HepG2 (cell line): ENCODE measurements around the gene DHX58. TPM values are rescaled to one million over a fixed set of nuclear protein-coding genes. Genes with fewer than 3 reads are reported as not detected.

Experiments used
- ATAC-seq: fragments of 200-7000 bp; cut with Tn5 transposase; 3 replicates; pipeline ENCODE4 v1.9.1; 2020; ENCODE audit warnings: mild to moderate bottlenecking, moderate library complexity
- BruUV-seq: library from RNA; stranded (reverse); fragments of 400-500 nt; replicated peaks from 2 replicates; lab custom pipeline; 2021; lab: Mats Ljungman, UMichigan
- CTCF ChIA-PET: fragments of 300-600 bp; formaldehyde crosslinking; extraction: SDS; loops from one replicate; lab custom pipeline; 2021; ENCODE audit warnings: low total read pairs, inconsistent platforms, low intra/inter-chr PET ratio; lab: Yijun Ruan, JAX
- POLR2A ChIA-PET: fragments of 350-600 bp; sonication (Branson Sonifier 250); formaldehyde crosslinking; loops from one replicate; lab custom pipeline; 2020; ENCODE audit warnings: antibody characterized with exemption, inconsistent platforms; lab: Yijun Ruan, JAX
- DNase-seq: peaks from one replicate; pipeline ENCODE4 v3.0.0-alpha.2; 2015; ENCODE audit warnings: low spot score
- FAIRE-seq: peaks from 3 replicates; lab custom pipeline; 2011; peaks lifted over from hg19 to GRCh38; lab: Jason Lieb, UNC
- H2AFZ ChIP-seq: one replicate; pipeline ENCODE4 v1.6.1; 2011; ENCODE audit warnings: low read length, inconsistent platforms
- H3K27ac ChIP-seq: fragments of 300-600 bp; 3 replicates; pipeline ENCODE4 v1.8.0; 2011; ENCODE audit warnings: mixed run types, mild to moderate bottlenecking, mixed read lengths, low read length, inconsistent platforms; ENCODE audit not compliant: insufficient read depth; ENCODE audit errors: extremely low read length
- H3K27me3 ChIP-seq, 2 experiments: fragments of 200-600 bp in 1 of 2; 2 replicates in 1 of 2; 3 replicates in 1 of 2; pipeline versions ENCODE4 v1.6.0 to v1.8.0; 2011; ENCODE audit warnings: low read length in 2 of 2, mild to moderate bottlenecking in 2 of 2, moderate library complexity in 2 of 2, inconsistent platforms in 1 of 2; ENCODE audit not compliant: insufficient read depth in 2 of 2, control insufficient read depth in 1 of 2
- H3K36me3 ChIP-seq, 2 experiments: fragments of 200-600 bp in 1 of 2; replicated peaks in 1 of 2; 2 replicates in 1 of 2; 3 replicates in 1 of 2; pipeline versions ENCODE4 v1.5.1 to v1.8.0; 2011; ENCODE audit warnings: low read length in 2 of 2, inconsistent platforms in 1 of 2; ENCODE audit not compliant: insufficient read depth in 2 of 2, control insufficient read depth in 1 of 2
- H3K4me1 ChIP-seq: 2 replicates; pipeline ENCODE4 v1.5.1; 2012; ENCODE audit warnings: low read length, inconsistent platforms; ENCODE audit not compliant: insufficient read depth
- H3K4me2 ChIP-seq: 2 replicates; pipeline ENCODE4 v1.6.0; 2011; ENCODE audit warnings: low read depth, low read length, inconsistent platforms
- H3K4me3 ChIP-seq, 3 experiments: fragments of 200-600 bp in 1 of 3; sonication (generic), shearing (Covaris generic) in 1 of 3; replicated peaks in 1 of 3; 2 replicates each; pipeline ENCODE4 v1.5.1; 2011 to 2016; ENCODE audit warnings: low read length in 3 of 3, inconsistent platforms in 2 of 3, low read depth in 2 of 3, mild to moderate bottlenecking in 2 of 3, control low read depth in 1 of 3, mixed read lengths in 1 of 3; ENCODE audit not compliant: insufficient read depth in 1 of 3
- H3K79me2 ChIP-seq: one replicate; pipeline ENCODE4 v1.6.1; 2011; ENCODE audit warnings: low read length, inconsistent platforms; ENCODE audit not compliant: insufficient read depth
- H3K9ac ChIP-seq: 2 replicates; pipeline ENCODE4 v1.6.0; 2011; ENCODE audit warnings: mild to moderate bottlenecking, low read depth, low read length, inconsistent platforms; ENCODE audit not compliant: insufficient read depth
- H3K9me3 ChIP-seq: 2 replicates; pipeline ENCODE4 v1.5.1; 2012; ENCODE audit warnings: mild to moderate bottlenecking, low read length
- H4K20me1 ChIP-seq: 2 replicates; pipeline ENCODE4 v1.6.0; 2011; ENCODE audit warnings: inconsistent platforms, mild to moderate bottlenecking, low read length, moderate library complexity; ENCODE audit not compliant: insufficient read depth
- BRD4 ChIP-seq: sonication (generic); formaldehyde crosslinking; IDR thresholded peaks from 2 replicates; pipeline ENCODE4 v1.4.0; 2020; ENCODE audit warnings: missing genetic modification reagents
- HOXA3 ChIP-seq: sonication (generic); formaldehyde crosslinking; IDR thresholded peaks from 2 replicates; pipeline ENCODE4 v1.5.0; 2020; ENCODE audit warnings: missing genetic modification reagents
- NRL ChIP-seq: sonication (generic); formaldehyde crosslinking; IDR thresholded peaks from 2 replicates; pipeline ENCODE4 v1.5.0; 2020; ENCODE audit warnings: missing genetic modification reagents, mild to moderate bottlenecking, moderate library complexity, borderline replicate concordance
- TOPORS ChIP-seq: sonication (generic); formaldehyde crosslinking; IDR thresholded peaks from 2 replicates; pipeline ENCODE4 v1.8.0; 2023; ENCODE audit warnings: mild to moderate bottlenecking, missing genetic modification reagents
- ZBTB49 ChIP-seq: sonication (generic); formaldehyde crosslinking; IDR thresholded peaks from 2 replicates; pipeline ENCODE4 v1.4.0; 2020; ENCODE audit warnings: missing genetic modification reagents, borderline replicate concordance
- ZNF572 ChIP-seq: sonication (generic); formaldehyde crosslinking; IDR thresholded peaks from 2 replicates; pipeline ENCODE4 v1.5.1; 2020; ENCODE audit warnings: mild to moderate bottlenecking, missing genetic modification reagents
- WGBS: methylation state at CpG from one replicate; pipeline ENCODE4 v1.1.6; 2017; ENCODE audit warnings: low lambda C conversion rate; 5-methylcytosine and 5-hydroxymethylcytosine counted together
- in situ Hi-C: cut with HindIII; loops from 2 replicates; pipeline ENCODE4 v1.10.0; 2017; ENCODE audit warnings: low pct_unique_long_range_greater_than_20kb; ENCODE audit not compliant: extremely low pct_ligation_motif_present
- intact Hi-C: fragments of 100-400 bp; cut with micrococcal nuclease; formaldehyde crosslinking; loops from one replicate; pipeline ENCODE4 v1.10.0; 2022; ENCODE audit not compliant: unreplicated experiment
- polyA plus RNA-seq, 8 experiments: library from polyadenylated mRNA; depleted of rRNA in 3 of 8; stranded (reverse) in 7 of 8; unstranded in 1 of 8; fragments of >200 nt; fragmentation: Illumina TruSeq in 4 of 8; extraction: Trizol in 4 of 8; gene quantifications; 2 replicates each; pipeline versions ENCODE4 v1.2.1 to v1.2.3, GENCODE V29; 2011 to 2016; ENCODE audit warnings: low read depth in 4 of 8, missing spikeins in 1 of 8, mixed read lengths in 1 of 8; ENCODE audit not compliant: insufficient read depth in 1 of 8
- total RNA-seq, 5 experiments: library from RNA; depleted of rRNA; stranded (reverse); fragments of >200 nt; fragmentation: Illumina TruSeq; extraction: Trizol; gene quantifications; 2 replicates each; pipeline ENCODE4 v1.2.3, GENCODE V29; 2016; ENCODE audit warnings: low read depth in 1 of 5
- TF ChIP-seq, protein P1 (sequence below): sonication (generic); formaldehyde crosslinking; IDR thresholded peaks from 2 replicates; pipeline ENCODE4 v1.5.0; 2020; ENCODE audit warnings: missing genetic modification reagents, mild to moderate bottlenecking, borderline replicate concordance

DHX58 gene
- total and polyA plus RNA-seq, 2 of the 13 experiments (the other 11 are each of a cell fraction or from before 2014, with no cell fraction given) = 6.7 to 7.8 TPM

GRCh38 chr17:42113293-42114069 is 967 bp upstream of the DHX58 start:
- intact Hi-C loops (no loop called here), in situ Hi-C loops (loop anchor here (5.0 kb wide), 2 partner anchors 86 to 151 kb away; no protein-coding TSS in a partner anchor)
- no peak overlapping the region for H3K9ac ChIP-seq
- no peak overlapping the region for H3K4me2 ChIP-seq
- 91% methylated on average over 28 of the region's 28 CpGs for WGBS
- POLR2A ChIA-PET = interaction anchor here (1.6 to 2.2 kb wide), 4 partner anchors 22 to 183 kb away, joined by 7 to 13 read pairs (median 10); partner anchors contain the start of genes CNP, DNAJC7 and ODAD4
- no peak overlapping the region for H2AFZ ChIP-seq
- FAIRE-seq = no peak
- no peak for DNase-seq
- CTCF ChIA-PET = no interaction called here
- TSS peak; percentile 53 for BruUV-seq
- no peaks in the 10 kb centered on the region for H3K9me3 ChIP-seq
- no peak overlapping the region for H3K4me3 ChIP-seq
- TF ChIP-seq NRL (CRISPR knock-in tag) (0 out of 2 replicates have a peak, but pooled peaks have one; percentile 21), HOXA3 (CRISPR knock-in tag) (no peak)
- H3K79me2 ChIP-seq = no peaks in the 10 kb centered on the region
- H3K27ac ChIP-seq = peak overlapping the region; percentile 51
- H3K36me3 ChIP-seq = peaks cover 7 to 28% of the 10 kb centered on the region in 2 experiments
- no peaks in the 10 kb centered on the region for H3K27me3 ChIP-seq
- no peak for ATAC-seq
- H4K20me1 ChIP-seq = no peaks in the 10 kb centered on the region
- H3K4me1 ChIP-seq = peaks cover 33% of the 10 kb centered on the region

GRCh38 chr17:42111871-42112551 is 503 bp downstream of the DHX58 start:
- H3K27ac ChIP-seq = peak overlapping the region; percentile 51
- peak; percentile 38 for ATAC-seq
- no peak overlapping the region for H2AFZ ChIP-seq
- no TSS peak for BruUV-seq
- DNase-seq = no peak
- intact Hi-C loops (no loop called here), in situ Hi-C loops (loop anchor here (5.0 kb wide), 2 partner anchors 85 to 150 kb away; no protein-coding TSS in a partner anchor)
- 29% methylated on average over 10 of the region's 12 CpGs for WGBS
- H3K79me2 ChIP-seq = no peaks in the 10 kb centered on the region
- H3K9me3 ChIP-seq = no peaks in the 10 kb centered on the region
- CTCF ChIA-PET = interaction anchor here (1.3 kb wide), 1 partner anchor 45 kb away, joined by 3 read pairs; no protein-coding TSS in a partner anchor
- H3K9ac ChIP-seq = peak overlapping the region; percentile 71
- H4K20me1 ChIP-seq = no peaks in the 10 kb centered on the region
- POLR2A ChIA-PET = interaction anchor here (0.6 to 2.4 kb wide), 20 partner anchors 9 to 181 kb away, joined by 3 to 34 read pairs (median 4); partner anchors contain the start of genes CNP, DNAJC7, KAT2A and ODAD4
- peaks cover 4 to 15% of the 10 kb centered on the region in 2 experiments; a peak in 4 of 5 replicates for H3K36me3 ChIP-seq
- 0 out of 2 replicates have a peak, but pooled peaks have one; percentile 18 for TF ChIP-seq TOPORS (CRISPR knock-in tag)
- 0 out of 2 replicates have a peak, but pooled peaks have one; percentile 11 for TF ChIP-seq ZNF572 (CRISPR knock-in tag)
- 0 out of 2 replicates have a peak, but pooled peaks have one; percentile 27 for TF ChIP-seq BRD4 (CRISPR knock-in tag)
- TF ChIP-seq, protein P1, sequence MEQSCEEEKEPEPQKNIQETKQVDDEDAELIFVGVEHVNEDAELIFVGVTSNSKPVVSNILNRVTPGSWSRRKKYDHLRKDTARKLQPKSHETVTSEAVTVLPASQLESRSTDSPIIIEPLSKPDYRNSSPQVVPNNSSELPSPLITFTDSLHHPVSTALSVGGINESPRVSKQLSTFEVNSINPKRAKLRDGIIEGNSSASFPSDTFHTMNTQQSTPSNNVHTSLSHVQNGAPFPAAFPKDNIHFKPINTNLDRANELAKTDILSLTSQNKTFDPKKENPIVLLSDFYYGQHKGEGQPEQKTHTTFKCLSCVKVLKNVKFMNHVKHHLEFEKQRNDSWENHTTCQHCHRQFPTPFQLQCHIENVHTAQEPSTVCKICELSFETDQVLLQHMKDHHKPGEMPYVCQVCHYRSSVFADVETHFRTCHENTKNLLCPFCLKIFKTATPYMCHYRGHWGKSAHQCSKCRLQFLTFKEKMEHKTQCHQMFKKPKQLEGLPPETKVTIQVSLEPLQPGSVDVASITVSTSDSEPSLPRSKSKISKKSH (CRISPR knock-in tag) = 0 out of 2 replicates have a peak, but pooled peaks have one; percentile 15
- no peak for TF ChIP-seq ZBTB49 (CRISPR knock-in tag)
- FAIRE-seq = no peak
- H3K4me3 ChIP-seq = peak overlapping the region; percentile 43 to 73 (median 55); a peak in 5 of 6 replicates
- peaks cover 40% of the 10 kb centered on the region for H3K4me1 ChIP-seq
- no peaks in the 10 kb centered on the region for H3K27me3 ChIP-seq
- H3K4me2 ChIP-seq = peak overlapping the region; percentile 78
